HG02973 (cell line): Measurements from ENCODE around the gene STOML2.
"Not testable (repeated sequence)": the region's sequence is repeated elsewhere in the genome, so short reads cannot be mapped to it uniquely, and the experiment has no call there.

ENCODE experiments used
- ATAC-seq: cut with Tn5 transposase; IDR thresholded peaks from one replicate; pipeline ENCODE4 v1.9.1; 2021; ENCODE audit warnings: moderate library complexity; ENCODE audit not compliant: unreplicated experiment

The STOML2 gene, protein sequence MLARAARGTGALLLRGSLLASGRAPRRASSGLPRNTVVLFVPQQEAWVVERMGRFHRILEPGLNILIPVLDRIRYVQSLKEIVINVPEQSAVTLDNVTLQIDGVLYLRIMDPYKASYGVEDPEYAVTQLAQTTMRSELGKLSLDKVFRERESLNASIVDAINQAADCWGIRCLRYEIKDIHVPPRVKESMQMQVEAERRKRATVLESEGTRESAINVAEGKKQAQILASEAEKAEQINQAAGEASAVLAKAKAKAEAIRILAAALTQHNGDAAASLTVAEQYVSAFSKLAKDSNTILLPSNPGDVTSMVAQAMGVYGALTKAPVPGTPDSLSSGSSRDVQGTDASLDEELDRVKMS

DNA sequence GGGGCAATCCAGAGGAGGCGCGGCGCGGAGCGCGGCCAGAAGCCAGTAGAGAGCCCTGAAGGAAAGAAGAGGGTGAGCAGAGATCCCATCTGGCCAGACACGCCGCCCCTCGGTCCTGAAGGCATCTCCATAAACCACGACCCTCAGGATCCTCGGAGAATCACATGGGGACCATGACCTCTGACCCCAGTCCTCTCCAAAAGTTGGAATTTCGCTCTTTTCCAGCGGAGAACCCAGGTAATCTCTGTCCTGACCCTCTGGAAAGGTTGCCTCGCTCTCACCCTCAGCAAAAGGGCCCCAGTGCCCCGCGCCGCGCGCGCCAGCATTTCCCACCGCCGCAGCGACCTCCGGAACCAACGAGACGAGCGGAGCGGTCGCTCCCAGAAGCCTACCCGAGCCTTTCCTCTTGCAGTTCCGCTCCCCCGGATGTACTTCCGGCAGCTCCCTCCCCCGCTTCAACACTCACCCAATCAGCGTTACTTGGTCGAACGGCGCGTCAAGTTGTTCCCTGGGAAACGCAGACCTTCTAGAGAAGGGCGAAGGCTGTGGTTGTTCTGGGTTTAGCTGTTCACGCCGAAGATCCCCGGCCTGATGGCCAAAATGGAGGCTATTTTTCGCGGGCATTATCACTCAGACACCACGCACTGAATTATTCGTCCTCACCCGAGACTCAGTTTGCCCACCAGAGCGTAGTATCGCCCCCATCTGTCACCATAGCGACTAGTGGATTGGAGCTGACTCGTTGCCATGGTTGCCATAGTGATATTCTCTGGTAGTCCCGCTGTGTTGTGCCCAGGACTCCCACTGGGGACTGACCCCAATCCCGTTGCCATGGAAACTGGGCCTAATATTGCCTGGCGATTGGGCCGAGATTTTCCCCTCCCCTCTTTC lies at the start of gene STOML2:
STOML2 (minus strand) TSS at position 363 of the 891 bp plus-strand sequence; CDS start at position 326, 37 bp downstream.
- peak; percentile 83 for ATAC-seq

DNA sequence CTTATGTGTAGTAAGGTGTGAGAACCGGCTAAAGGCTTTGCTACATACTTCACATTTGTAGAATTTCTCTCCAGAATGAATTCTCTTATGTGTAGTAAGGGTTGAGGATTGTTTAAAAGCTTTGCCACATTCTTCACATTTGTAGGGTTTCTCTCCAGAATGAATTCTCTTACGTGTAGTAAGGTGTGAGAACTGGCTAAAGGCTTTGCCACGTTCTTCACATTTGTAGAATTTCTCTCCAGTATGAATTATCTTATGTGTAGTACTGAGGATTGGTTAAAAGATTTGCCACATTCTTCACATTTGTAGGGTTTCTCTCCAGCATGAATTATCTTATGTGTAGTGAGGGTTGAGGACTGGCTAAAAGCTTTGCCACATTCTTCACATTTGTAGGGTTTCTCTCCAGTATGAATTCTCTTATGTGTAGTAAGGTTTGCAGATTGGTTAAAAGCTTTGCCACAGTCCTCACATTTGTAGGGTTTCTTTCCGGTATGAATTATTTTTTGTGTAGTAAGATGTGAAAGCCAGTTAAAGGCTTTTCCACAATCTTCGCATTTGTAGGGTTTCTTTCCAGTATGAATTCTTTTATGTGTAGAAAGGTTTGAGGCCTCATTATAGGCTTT lies 45.1 kb upstream of the STOML2 start:
- ATAC-seq, result not testable (repeated sequence)

DNA sequence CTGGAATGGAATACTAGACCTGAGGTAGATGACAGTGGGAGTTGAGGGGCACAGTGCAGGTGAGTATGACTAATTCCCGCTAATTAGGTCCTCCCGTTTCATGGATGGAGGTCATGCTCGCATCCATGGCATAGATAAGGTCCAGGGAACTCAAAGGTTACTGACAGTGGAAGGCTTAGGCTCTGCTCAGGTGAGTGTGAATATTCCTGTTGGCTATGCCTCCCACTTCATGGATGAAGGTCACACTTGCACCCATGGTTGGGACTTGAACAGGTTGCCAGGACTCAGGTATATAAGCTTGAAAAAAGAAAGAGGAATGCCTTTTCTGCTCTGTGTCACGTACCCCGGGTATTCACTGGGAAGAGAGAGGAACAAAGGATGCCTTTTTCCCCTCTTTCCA lies 39.1 kb upstream of the STOML2 start:
- no peak for ATAC-seq

DNA sequence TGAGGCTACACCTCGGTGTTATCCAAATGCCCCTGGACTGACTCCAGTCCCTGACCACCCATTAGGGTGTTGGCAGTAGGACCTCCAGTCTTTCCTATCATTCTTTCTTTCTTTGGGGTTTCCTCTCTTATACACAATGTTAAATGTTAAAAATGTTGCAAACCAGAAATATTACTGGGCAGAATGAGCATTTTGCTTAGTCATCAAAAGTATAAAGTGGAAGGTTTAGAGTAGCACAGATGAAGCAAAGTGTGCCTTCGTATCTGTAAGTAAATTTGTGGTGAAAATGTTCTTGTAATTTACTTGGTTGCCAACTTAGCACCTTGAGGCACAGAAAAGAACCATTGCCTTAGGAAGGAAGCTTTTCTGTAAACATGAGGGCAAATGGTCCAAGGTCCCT lies 37.2 kb upstream of the STOML2 start:
- ATAC-seq, result no peak

DNA sequence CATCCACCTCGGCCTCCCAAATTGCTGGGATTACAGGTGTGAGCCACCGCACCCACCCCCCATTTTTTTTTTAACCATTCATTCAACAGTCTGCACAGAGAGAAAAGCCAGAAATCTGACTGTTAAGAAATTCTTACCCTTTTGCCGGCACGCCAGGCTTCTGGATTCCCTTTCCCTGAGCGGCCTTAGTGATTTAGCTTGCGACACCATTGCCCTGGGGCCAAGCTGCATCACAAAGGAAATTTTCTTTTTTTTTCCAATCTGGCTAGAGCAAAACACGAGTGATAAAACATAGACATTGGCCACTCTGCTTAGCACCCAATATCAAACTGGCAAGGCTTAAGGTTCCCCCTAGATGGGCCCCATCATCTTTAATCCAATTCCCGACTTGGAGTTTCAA lies 33.9 kb upstream of the STOML2 start:
- no peak for ATAC-seq

DNA sequence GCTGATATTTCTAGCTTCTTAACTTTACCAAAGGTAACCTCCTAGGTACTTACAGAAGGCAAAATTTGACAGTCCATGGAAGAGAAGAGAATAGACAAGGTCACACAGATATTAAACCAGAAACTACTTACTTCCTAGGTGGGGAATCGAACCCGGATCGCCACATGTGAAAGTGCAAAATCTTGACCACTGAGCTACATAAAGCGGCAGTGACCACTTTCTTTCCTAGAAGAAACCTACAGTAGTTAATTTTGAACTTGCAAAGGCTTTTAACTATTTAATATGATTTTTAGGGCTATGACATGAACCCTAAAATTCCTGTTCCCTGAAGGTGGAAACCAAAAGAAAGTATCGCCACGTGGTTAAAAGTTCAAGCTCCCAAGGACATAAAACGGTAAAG lies 33.1 kb upstream of the STOML2 start:
- ATAC-seq, result no peak

DNA sequence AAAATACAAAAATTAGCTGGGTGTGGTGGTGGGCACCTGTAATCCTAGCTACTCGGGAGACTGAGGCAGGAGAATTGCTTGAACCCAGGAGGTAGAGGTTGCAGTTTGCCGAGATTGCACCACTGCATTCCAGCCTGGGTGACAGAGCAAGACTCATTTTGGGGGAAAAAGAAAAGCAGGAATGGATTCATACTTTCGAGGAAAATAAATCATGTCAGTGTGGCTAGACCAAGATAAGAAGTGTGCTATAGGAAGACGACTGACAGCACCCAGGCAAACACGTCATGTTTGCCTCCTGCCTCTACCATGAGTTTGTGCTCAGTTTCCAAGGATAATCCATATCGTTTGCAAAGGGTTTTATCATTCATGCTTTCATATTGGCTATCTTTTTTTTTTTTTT lies 32.0 kb upstream of the STOML2 start:
- no peak for ATAC-seq

DNA sequence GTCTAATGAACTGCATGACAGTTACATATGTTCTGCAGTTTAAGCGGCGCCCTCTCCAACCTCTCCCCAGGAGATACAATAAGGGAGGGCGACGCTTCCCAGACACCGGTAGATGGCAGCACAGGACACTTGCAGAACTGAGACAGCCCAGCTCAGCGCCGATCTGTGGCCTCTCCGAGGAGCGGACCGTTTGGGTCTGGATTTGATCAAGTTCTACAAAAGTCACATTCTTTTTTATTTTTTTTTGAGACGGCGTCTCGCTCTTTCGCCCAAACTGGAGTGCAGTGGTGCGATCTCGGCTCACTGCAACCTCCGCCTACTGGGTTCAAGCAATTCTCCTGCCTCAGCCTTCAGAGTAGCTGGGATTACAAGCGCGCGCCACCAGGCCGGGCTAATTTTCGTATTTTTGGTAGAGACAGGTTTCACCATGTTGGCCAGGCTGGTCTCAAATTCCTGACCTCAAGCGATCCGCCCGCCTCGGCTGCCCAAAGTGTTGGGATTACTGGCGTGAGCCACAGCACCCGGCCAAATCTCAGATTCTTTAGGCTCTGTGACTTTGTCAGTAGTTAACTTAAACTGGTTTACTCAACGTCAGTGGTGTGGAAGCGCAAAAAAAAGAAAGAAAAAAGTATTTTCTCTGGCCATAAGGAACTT lies 14.1 kb upstream of the STOML2 start:
- peak; percentile 39 for ATAC-seq

DNA sequence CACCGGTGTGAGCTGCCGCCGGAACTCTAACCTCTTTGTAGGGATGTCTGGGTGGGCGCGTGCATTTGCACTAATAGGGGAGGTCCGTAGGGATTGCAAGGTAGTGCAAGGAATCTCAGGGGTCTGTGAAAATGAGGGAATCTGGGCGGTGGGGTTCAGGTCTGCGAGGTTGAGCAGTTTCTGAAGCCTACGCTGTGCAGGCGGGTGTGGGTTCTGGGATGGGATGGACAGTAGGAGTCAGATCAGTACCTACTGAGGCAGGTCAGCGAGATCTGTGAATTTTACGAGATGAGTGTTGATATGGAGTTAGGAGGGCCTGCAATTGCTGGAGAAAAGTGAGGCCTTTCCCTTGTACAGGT lies 13.6 kb upstream of the STOML2 start:
- no peak for ATAC-seq

DNA sequence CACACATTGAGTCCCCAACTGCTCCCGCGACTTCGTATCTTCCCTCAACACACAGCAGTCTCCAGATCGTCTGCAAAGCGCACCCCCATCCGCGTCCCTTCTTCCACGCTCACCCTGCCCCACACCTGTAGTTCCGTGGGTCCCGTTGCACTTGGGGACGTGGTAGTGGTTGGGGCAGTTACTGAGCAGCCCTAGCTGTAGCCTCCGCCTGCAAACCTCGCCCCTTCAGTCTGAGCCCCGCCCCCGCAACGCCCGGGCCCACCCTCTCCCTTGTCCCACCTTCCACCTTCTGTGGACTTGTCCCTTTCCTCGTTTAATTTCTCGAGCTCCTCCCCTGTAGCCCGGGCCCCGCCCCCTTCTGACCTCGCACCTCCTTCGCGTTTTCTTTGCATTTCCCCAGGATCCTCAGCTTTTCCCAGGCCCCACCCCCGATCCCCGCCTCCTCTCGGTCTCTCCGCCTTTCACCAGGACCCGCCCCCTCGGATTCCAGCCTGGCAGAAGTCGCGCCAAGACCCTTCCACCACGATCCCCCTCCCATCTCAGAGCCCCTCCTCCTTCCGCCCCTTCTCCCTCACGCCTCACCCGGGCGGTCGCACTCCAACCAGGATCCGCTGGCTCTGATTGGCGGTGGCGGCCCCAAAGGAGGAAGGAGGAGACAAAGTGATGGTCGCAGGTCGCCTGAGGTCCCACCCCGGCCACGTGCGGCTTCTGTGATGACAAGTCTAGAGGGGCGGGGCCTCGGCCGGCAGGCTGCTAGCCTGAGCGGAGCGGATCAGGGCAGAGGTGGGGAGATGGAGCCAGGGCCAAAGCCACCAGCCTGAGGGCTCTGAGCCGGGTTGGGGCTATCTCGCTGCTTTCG lies 13.0 kb upstream of the STOML2 start, which contains the start of gene ATOSB:
ATOSB (minus strand) TSS at position 183 of the 859 bp plus-strand sequence. CDS start 7,588 bp downstream, outside the sequence.
- ATAC-seq, result peak; percentile 48

DNA sequence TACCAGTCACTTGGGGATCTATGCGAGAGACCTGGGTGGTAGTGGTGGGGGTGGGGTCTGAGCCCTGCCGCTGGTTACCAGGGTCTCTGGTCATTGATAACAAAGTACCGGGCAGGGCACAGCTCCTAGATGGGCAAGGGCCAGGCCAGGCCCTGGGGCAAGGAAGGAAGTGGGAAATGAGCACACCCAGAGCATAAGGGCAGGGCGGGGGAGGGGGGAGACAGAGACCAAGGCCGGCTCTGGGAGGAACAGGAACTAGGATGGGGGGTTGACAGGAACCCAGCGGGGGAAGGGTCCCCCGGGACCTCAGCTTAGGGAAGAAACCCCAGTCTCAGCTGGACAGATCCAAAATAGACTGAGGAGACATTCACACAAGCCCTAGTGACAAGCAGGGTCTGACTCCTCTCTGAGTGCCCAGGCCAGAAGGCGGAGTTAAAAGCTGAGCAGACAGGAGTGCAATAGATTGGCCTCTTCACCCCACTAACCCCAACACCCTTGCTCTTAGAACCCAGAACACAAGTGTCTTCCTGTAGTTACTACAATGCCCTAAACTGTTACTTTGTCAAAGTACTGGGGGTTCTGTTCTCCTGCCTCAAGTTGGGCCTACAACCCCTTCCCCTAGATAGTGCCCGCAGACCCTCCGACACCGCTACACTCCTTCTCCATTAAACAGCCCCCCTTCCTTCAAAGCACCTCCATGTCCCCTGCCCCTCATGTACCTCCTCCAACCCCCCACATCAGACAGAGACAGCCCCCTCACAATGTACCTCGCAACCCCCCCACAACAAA lies 12.1 kb upstream of the STOML2 start:
- no peak for ATAC-seq

DNA sequence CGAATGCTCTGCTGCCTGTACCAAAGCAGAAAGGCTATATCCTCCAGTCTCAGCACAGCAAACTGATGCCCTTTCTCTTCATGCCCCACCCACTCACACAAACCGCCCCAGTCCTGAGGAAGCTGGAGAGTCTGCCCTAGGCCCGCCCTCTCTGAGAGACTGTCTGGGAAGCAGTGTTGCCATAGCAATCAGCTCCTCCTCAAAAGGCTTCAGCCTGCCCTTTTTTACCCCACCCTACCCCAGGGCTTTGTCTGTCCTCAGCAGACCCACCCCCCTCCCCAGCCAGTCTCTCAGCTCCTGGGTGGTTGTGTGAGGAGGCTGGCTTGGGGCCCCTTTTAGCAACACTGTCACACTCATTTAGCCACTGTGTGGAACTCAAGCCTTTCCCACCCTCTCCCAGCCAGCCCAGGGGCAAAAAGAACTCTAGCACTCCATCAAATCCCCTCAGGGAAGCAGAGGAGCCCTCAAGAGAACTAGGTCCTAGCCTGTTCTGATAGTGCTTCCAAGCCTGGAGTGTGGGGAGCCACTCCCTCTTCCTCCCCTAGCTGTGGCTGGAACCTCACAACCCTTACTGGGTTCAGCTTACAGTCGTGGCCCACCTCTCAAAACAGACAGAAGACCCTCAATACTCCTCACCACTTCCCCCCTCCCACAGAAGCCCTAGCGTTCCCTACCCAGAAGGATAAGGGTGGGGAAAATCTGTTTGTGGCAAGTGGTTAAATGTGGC lies 11.3 kb upstream of the STOML2 start:
- no peak for ATAC-seq

DNA sequence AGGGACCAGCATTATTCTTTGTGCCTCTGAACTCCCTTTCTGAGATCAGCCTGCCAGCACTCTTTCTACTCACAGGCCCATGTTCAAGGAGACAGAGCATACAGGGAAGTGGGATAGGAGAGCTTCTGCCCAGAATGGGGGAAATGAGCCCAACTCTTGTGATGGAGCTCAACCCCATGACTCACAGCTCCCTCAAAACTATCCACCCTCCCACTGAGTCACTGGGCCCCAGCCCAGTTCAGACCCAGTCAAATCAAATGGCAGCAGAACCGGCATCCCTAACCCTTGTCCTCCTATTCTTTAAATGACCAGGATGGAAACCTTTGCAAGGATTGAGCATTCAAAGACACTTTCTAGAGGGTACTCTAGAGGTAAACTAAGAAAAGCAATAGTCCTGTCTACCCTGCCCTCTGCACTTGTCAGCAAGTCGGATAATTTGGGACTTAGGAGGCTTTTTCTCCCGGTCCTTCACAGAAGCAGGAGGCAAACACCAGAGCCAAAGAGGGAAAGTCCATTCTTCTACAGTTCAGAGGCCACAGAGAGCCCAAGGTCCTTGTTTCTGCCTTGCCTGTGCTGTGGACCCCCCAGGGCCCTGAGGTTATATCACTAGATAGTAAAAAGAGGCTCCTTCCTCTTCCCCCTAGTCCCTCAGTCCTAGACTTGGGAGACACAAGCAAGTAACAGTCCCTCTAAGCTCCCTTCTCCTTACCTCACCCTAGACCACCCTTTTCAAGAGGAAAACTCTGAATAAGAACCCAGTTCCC lies 9.5 kb upstream of the STOML2 start:
- ATAC-seq, result no peak

DNA sequence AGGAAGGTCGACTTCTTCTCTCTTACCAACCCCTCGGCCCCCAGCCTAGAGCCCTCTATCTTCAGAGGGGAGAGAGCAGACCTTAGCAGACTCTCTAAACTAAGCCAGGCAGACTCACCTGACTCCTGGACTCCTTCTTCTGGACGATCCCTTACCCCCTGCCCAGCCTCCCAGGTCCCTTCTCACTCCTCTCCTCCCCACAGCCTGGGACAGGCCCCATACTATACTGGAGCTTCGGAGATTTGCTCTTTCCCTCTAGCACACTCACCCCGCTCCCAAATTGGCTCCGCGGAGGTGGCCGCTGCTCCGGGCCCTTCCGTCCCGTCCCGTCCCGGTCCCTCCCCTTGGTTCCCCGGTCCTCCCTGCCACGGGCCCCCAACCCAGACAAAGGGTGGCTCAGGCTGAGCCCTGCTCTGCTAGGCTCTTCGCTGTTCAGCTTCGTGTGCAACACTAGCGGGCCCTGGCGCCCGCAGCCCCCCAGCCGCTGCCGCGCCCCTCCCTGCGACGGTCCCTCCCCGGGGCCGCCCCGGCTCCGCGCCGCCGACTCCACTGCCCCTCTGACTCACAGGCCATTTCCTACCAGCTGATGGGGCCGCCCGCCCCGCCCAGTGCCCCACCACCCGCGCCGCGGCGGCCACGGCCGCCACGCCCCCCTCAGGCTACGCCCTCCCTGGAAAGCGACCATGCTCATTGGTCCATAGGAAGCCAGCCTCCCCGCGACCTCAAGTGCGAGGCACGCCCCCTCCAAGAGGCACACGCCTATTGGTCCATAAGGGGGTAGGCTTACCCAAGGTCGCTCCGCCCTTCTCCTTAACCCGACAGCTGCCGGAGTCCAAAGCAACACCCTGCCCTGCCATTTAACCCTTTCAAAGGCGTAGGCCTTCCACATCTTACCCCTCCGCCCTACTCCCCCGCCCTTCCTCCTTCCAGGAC lies 8.3 kb upstream of the STOML2 start:
- peak; percentile 59 for ATAC-seq

DNA sequence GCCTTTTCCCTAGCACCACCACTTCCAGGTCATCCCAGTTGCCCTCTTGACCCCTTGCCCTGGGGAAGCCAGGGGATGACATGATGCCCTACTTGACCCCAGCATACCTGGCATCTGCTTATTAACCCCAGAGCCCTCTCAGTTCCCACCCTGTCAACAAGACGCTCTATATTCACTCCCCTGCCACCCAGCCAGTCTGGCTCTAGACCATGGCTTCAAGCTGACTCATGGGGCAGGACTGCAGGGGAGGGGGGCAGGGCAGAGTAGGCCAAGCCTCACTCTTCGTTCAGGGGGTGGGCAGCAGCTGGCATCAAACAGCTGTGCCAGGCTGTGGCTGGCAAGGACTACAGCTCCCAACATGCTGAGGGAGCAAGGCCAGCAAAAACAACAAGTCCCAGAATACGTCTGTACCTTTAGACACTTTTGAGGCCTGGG lies 7.4 kb upstream of the STOML2 start:
- no peak for ATAC-seq

DNA sequence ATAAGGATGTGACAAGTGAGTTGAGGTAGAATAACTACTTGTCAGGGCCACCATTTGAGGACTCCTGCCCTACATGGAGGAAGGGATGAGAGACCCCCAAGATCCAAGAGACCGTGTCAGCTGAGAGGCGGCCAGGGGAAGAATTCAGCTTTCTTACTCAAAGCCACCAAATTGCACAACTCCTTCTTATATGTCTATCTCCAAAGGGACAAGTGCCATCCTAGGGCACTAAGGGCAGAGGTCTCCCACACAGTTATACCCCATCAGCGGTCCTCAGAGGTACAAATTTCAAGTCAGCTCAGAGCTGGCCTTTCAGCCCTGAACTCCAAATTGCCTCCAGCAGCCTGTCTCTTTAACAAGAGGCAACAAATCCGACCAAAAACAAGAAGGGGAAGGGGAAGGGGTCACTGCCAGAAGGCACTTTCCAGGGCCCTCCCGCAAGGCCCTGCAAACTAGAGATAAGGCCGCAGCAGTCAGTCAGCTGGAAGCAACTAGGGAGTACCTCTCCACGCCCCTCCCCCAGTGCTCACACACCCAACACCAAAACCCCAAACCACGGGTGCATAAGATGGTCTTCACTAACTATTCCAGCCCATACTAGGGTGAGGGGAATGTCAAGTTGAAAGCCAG lies 6.1 kb upstream of the STOML2 start:
- no peak for ATAC-seq
